Measurements from ENCODE around the gene ADAMTSL4.

- TF ChIP-seq, protein P1, sequence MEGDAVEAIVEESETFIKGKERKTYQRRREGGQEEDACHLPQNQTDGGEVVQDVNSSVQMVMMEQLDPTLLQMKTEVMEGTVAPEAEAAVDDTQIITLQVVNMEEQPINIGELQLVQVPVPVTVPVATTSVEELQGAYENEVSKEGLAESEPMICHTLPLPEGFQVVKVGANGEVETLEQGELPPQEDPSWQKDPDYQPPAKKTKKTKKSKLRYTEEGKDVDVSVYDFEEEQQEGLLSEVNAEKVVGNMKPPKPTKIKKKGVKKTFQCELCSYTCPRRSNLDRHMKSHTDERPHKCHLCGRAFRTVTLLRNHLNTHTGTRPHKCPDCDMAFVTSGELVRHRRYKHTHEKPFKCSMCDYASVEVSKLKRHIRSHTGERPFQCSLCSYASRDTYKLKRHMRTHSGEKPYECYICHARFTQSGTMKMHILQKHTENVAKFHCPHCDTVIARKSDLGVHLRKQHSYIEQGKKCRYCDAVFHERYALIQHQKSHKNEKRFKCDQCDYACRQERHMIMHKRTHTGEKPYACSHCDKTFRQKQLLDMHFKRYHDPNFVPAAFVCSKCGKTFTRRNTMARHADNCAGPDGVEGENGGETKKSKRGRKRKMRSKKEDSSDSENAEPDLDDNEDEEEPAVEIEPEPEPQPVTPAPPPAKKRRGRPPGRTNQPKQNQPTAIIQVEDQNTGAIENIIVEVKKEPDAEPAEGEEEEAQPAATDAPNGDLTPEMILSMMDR (IDR thresholded peaks at IDR 0.05): no peak
- no peak for TF ChIP-seq POLR2A (IDR thresholded peaks at IDR 0.05)
Observed at GRCh38 chr1:150535511-150536287, 13.5 kb upstream of the ADAMTSL4 start.

Data from vagina (tissue), 2 donors.